ENCODE measurements around the gene SLC11A1. TPM values are rescaled to one million over a fixed set of nuclear protein-coding genes. Genes with fewer than 3 reads are reported as not detected.

SLC11A1 gene
- total RNA-seq, 1 donor from 2014 or later: 6.4 TPM

- no peak for TF ChIP-seq CTCF (IDR thresholded peaks at IDR 0.05; ENCODE audit: borderline replicate concordance)
- Histone ChIP-seq H3K27ac (replicated peaks) (peak overlapping the region; percentile 100), H3K9me3 (replicated peaks) (no peaks in the 10 kb centered on the region), H3K36me3 (peaks cover 43% of the 10 kb centered on the region), H3K4me3 (no peak overlapping the region), H3K27me3 (ENCODE audit: low read depth) (no peaks in the 10 kb centered on the region), H3K4me1 (peaks cover 83% of the 10 kb centered on the region)
- DNase-seq: no peak
- intact Hi-C loops (cut with micrococcal nuclease): no loop called here
Observed at GRCh38 chr2:218403810-218404209, 21.7 kb downstream of the SLC11A1 start.

GRCh38 chr2:218404351-218405085, 22.4 kb downstream of the SLC11A1 start:
- no peak for TF ChIP-seq CTCF (IDR thresholded peaks at IDR 0.05; ENCODE audit: borderline replicate concordance)
- Histone ChIP-seq H3K4me1 (peaks cover 78% of the 10 kb centered on the region), H3K27ac (replicated peaks) (peak overlapping the region; percentile 95), H3K27me3 (ENCODE audit: low read depth) (no peaks in the 10 kb centered on the region), H3K4me3 (no peak overlapping the region), H3K36me3 (peaks cover 43% of the 10 kb centered on the region), H3K9me3 (replicated peaks) (no peaks in the 10 kb centered on the region)
- DNase-seq: no peak
- intact Hi-C loops (cut with micrococcal nuclease): no loop called here

GRCh38 chr2:218405086-218405745, 23.1 kb downstream of the SLC11A1 start:
- Histone ChIP-seq H3K27me3 (ENCODE audit: low read depth) (no peaks in the 10 kb centered on the region), H3K4me3 (peak overlapping the region; percentile 68), H3K9me3 (replicated peaks) (no peaks in the 10 kb centered on the region), H3K4me1 (peaks cover 74% of the 10 kb centered on the region), H3K36me3 (peaks cover 43% of the 10 kb centered on the region), H3K27ac (replicated peaks) (peak overlapping the region; percentile 95)
- intact Hi-C loops (cut with micrococcal nuclease): no loop called here
- no peak for DNase-seq
- no peak for TF ChIP-seq CTCF (IDR thresholded peaks at IDR 0.05; ENCODE audit: borderline replicate concordance)

- peak overlapping the region; percentile 95 for H3K27ac ChIP-seq (replicated peaks)
- no peaks in the 10 kb centered on the region for H3K9me3 ChIP-seq (replicated peaks)
- H3K27me3 ChIP-seq (ENCODE audit: low read depth): no peaks in the 10 kb centered on the region
- H3K4me3 ChIP-seq: peak overlapping the region; percentile 68
- H3K36me3 ChIP-seq: peaks cover 43% of the 10 kb centered on the region
- intact Hi-C loops (cut with micrococcal nuclease): no loop called here
- no peak for TF ChIP-seq CTCF (IDR thresholded peaks at IDR 0.05; ENCODE audit: borderline replicate concordance)
- H3K4me1 ChIP-seq: peaks cover 68% of the 10 kb centered on the region
- no peak for DNase-seq
Observed at GRCh38 chr2:218405746-218406208, 23.7 kb downstream of the SLC11A1 start.

- DNase-seq: peak; percentile 98
- intact Hi-C loops (cut with micrococcal nuclease): no loop called here
- H3K9me3 ChIP-seq (replicated peaks): no peaks in the 10 kb centered on the region
- H3K4me1 ChIP-seq: peaks cover 62% of the 10 kb centered on the region
- H3K4me3 ChIP-seq: peak overlapping the region; percentile 68
- H3K36me3 ChIP-seq: peaks cover 40% of the 10 kb centered on the region
- H3K27ac ChIP-seq (replicated peaks): peak overlapping the region; percentile 95
- peak; percentile 83 for TF ChIP-seq CTCF (IDR thresholded peaks at IDR 0.05; ENCODE audit: borderline replicate concordance)
- no peaks in the 10 kb centered on the region for H3K27me3 ChIP-seq (ENCODE audit: low read depth)
Observed at GRCh38 chr2:218406209-218406948, 24.3 kb downstream of the SLC11A1 start.
